Endothelial cell of umbilical vein (primary cell): ENCODE measurements around the gene CACNA1B. TPM values are rescaled to one million over a fixed set of nuclear protein-coding genes. Genes with fewer than 3 reads are reported as not detected.

Experiments
- BruUV-seq: library from RNA; stranded (reverse); fragments of 400-500 nt; replicated peaks from 2 replicates; lab custom pipeline; 2021; lab: Mats Ljungman, UMichigan
- CTCF ChIA-PET: fragments of 300-600, 350-600 bp; sonication (Branson Sonifier 250); formaldehyde crosslinking; loops from one replicate; lab custom pipeline; 2021; ENCODE audit warnings: antibody characterized with exemption, inconsistent platforms; lab: Charles Lee
- POLR2A ChIA-PET: fragments of 300-600, 350-600 bp; sonication (Branson Sonifier 250); formaldehyde crosslinking; loops from one replicate; lab custom pipeline; 2021; ENCODE audit warnings: antibody characterized with exemption, inconsistent platforms; lab: Charles Lee
- DNase-seq: peaks from one replicate; pipeline ENCODE4 v3.0.0-alpha.2; 2011; ENCODE audit warnings: low read depth, low spot score
- FAIRE-seq: peaks from 2 replicates; lab custom pipeline; 2011; peaks lifted over from hg19 to GRCh38; lab: Jason Lieb, UNC
- H2AFZ ChIP-seq: 2 replicates; pipeline ENCODE4 v1.6.0; 2012; ENCODE audit warnings: low read depth, low read length, control low read depth, inconsistent platforms
- H3K27ac ChIP-seq: 2 replicates; pipeline ENCODE4 v1.5.1; 2011; ENCODE audit warnings: low read depth, mild to moderate bottlenecking, control low read depth, low read length, moderate library complexity; ENCODE audit not compliant: insufficient read depth
- H3K27me3 ChIP-seq, 2 experiments: 2 replicates each; pipeline versions ENCODE4 v1.6.0 to v1.6.1; 2011; ENCODE audit warnings: low read length in 2 of 2, mixed read lengths in 1 of 2; ENCODE audit not compliant: control insufficient read depth in 2 of 2, insufficient read depth in 2 of 2
- H3K36me3 ChIP-seq, 2 experiments: 2 replicates in 1 of 2; 3 replicates in 1 of 2; pipeline ENCODE4 v1.5.1; 2011; ENCODE audit warnings: low read length in 2 of 2, mild to moderate bottlenecking in 1 of 2, moderate library complexity in 1 of 2; ENCODE audit not compliant: control insufficient read depth in 2 of 2, insufficient read depth in 2 of 2; ENCODE audit errors: extremely low read depth in 1 of 2
- H3K4me1 ChIP-seq: 3 replicates; pipeline ENCODE4 v1.5.1; 2011; ENCODE audit warnings: mild to moderate bottlenecking, low read length; ENCODE audit not compliant: control insufficient read depth, insufficient read depth; ENCODE audit errors: extremely low read depth
- H3K4me2 ChIP-seq: 2 replicates; pipeline ENCODE4 v1.6.1; 2011; ENCODE audit warnings: low read length, control low read depth, mixed read lengths; ENCODE audit not compliant: insufficient read depth
- H3K4me3 ChIP-seq, 3 experiments: fragments of 200-600 bp in 1 of 3; sonication (generic), shearing (Covaris generic) in 1 of 3; replicated peaks in 1 of 3; 2 replicates each; pipeline ENCODE4 v1.5.1; 2011 to 2016; ENCODE audit warnings: control low read depth in 3 of 3, low read length in 3 of 3, mild to moderate bottlenecking in 2 of 3, inconsistent platforms in 1 of 3, low read depth in 1 of 3, moderate library complexity in 1 of 3; ENCODE audit not compliant: insufficient read depth in 1 of 3
- H3K79me2 ChIP-seq: 2 replicates; pipeline ENCODE4 v1.6.0; 2012; ENCODE audit warnings: low read length, inconsistent platforms; ENCODE audit not compliant: control insufficient read depth, insufficient read depth
- H3K9ac ChIP-seq: replicated peaks from 2 replicates; pipeline ENCODE3; 2011; ENCODE audit warnings: low read length, control low read depth; ENCODE audit not compliant: insufficient read depth; ENCODE audit errors: extremely low read depth
- H3K9me1 ChIP-seq: replicated peaks from 3 replicates; pipeline ENCODE4 v1.6.0; 2011; ENCODE audit warnings: mild to moderate bottlenecking, low read length; ENCODE audit not compliant: control insufficient read depth, insufficient read depth; ENCODE audit errors: extremely low read depth
- H3K9me3 ChIP-seq: replicated peaks from 2 replicates; pipeline ENCODE4 v1.5.1; 2012; ENCODE audit warnings: low read length, inconsistent platforms; ENCODE audit not compliant: control insufficient read depth, insufficient read depth
- H4K20me1 ChIP-seq: replicated peaks from 2 replicates; pipeline ENCODE3; 2011; ENCODE audit warnings: mild to moderate bottlenecking, low read length; ENCODE audit not compliant: control insufficient read depth, insufficient read depth; ENCODE audit errors: extremely low read depth
- EZH2 ChIP-seq: IDR thresholded peaks from 2 replicates; pipeline ENCODE4 v1.6.1; 2012; ENCODE audit warnings: borderline replicate concordance, low read depth, mild to moderate bottlenecking, moderate library complexity, low read length, inconsistent platforms; ENCODE audit not compliant: severe bottlenecking
- FOS ChIP-seq: IDR thresholded peaks from 2 replicates; pipeline ENCODE4 v1.6.1; 2011; ENCODE audit warnings: mild to moderate bottlenecking, low read length, moderate library complexity, borderline replicate concordance; ENCODE audit not compliant: insufficient read depth
- GATA2 ChIP-seq: IDR thresholded peaks from 2 replicates; pipeline ENCODE4 v1.7.0; 2011; ENCODE audit warnings: low read depth, mild to moderate bottlenecking, moderate library complexity, mixed read lengths, low read length; ENCODE audit not compliant: insufficient read length, insufficient read depth
- JUN ChIP-seq: IDR thresholded peaks from 2 replicates; pipeline ENCODE4 v1.6.1; 2011; ENCODE audit warnings: borderline replicate concordance, low read depth; ENCODE audit not compliant: insufficient read length, insufficient read depth
- POLR2A ChIP-seq: IDR thresholded peaks from 2 replicates; pipeline ENCODE4 v1.6.1; 2012; ENCODE audit warnings: low read depth, mild to moderate bottlenecking, control low read depth, low read length
- dilution Hi-C: fragments of 300-500 bp; cut with MboI; formaldehyde crosslinking; loops from one replicate; pipeline ENCODE4 v1.15.0; 2019; ENCODE audit warnings: low sequenced_read_pairs; ENCODE audit not compliant: extremely low pct_ligation_motif_present
- intact Hi-C: fragments of 100-400 bp; cut with micrococcal nuclease; formaldehyde crosslinking; loops from one replicate; pipeline ENCODE4 v1.10.0; 2022
- polyA plus RNA-seq, 4 experiments: library from polyadenylated mRNA; depleted of rRNA in 3 of 4; stranded (reverse) in 3 of 4; unstranded in 1 of 4; fragments of >200 nt; gene quantifications; 2 replicates each; pipeline versions ENCODE4 v1.2.1 to v1.2.3, GENCODE V29; 2011 to 2012; ENCODE audit warnings: missing spikeins in 1 of 4
- total RNA-seq: library from RNA; stranded (reverse); gene quantifications from 2 replicates; pipeline ENCODE4 v1.2.3, GENCODE V29; 2021
- TF ChIP-seq, protein P1 (sequence below), 2 donors: IDR thresholded peaks; 1 replicate in 1 of 2; 2 replicates in 1 of 2; pipeline ENCODE4 v1.5.1; 2011; ENCODE audit warnings: low read length in 2 of 2, mild to moderate bottlenecking in 2 of 2, moderate library complexity in 2 of 2, control low read depth in 1 of 2, inconsistent platforms in 1 of 2, low read depth in 1 of 2; ENCODE audit not compliant: insufficient read depth in 1 of 2; ENCODE audit errors: extremely low read depth in 1 of 2

The CACNA1B gene
- total and polyA plus RNA-seq, 2 donors (not counting 3 experiments of a cell fraction or from before 2014, with no cell fraction given), result 0.11 to 0.41 TPM

- TF ChIP-seq, protein P1, sequence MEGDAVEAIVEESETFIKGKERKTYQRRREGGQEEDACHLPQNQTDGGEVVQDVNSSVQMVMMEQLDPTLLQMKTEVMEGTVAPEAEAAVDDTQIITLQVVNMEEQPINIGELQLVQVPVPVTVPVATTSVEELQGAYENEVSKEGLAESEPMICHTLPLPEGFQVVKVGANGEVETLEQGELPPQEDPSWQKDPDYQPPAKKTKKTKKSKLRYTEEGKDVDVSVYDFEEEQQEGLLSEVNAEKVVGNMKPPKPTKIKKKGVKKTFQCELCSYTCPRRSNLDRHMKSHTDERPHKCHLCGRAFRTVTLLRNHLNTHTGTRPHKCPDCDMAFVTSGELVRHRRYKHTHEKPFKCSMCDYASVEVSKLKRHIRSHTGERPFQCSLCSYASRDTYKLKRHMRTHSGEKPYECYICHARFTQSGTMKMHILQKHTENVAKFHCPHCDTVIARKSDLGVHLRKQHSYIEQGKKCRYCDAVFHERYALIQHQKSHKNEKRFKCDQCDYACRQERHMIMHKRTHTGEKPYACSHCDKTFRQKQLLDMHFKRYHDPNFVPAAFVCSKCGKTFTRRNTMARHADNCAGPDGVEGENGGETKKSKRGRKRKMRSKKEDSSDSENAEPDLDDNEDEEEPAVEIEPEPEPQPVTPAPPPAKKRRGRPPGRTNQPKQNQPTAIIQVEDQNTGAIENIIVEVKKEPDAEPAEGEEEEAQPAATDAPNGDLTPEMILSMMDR (IDR thresholded peaks at IDR 0.05; ENCODE audit: extremely low read depth in 1 of 2, insufficient read depth in 1 of 2, low read depth in 1 of 2, low read length in 2 of 2), result no peak
- no peak for TF ChIP-seq GATA2
- no peak for TF ChIP-seq JUN
- no peak for TF ChIP-seq EZH2
- no peak for TF ChIP-seq FOS
- TF ChIP-seq POLR2A, result no peak
- Histone ChIP-seq H3K4me1 (no peaks in the 10 kb centered on the region), H3K9me1 (no peaks in the 10 kb centered on the region), H3K79me2 (no peaks in the 10 kb centered on the region), H3K36me3 (no peaks in the 10 kb centered on the region), H3K27ac (no peak overlapping the region), H2AFZ (no peak overlapping the region), H3K4me2 (no peak overlapping the region), H3K9me3 (no peaks in the 10 kb centered on the region), H3K4me3 (no peak overlapping the region), H4K20me1 (no peaks in the 10 kb centered on the region), H3K9ac (no peak overlapping the region), H3K27me3 (no peaks in the 10 kb centered on the region)
- CTCF ChIA-PET, result no interaction called here
- POLR2A ChIA-PET, result no interaction called here
- BruUV-seq, result no TSS peak
- dilution Hi-C loops (no loop called here), intact Hi-C loops (no loop called here)
- FAIRE-seq, result no peak
- no peak for DNase-seq
Measured at GRCh38 chr9:137900584-137901310, 23.2 kb downstream of the CACNA1B start.
